Measurements from ENCODE around the gene CPLANE2. TPM values are rescaled to one million over a fixed set of nuclear protein-coding genes. Genes with fewer than 3 reads are reported as not detected.

The CPLANE2 gene
- total RNA-seq, 4 donors from 2014 or later: 6.0 to 17.2 (median 10.4) TPM

GRCh38 chr1:16207318-16208269 is 29.4 kb downstream of the CPLANE2 start:
- H3K4me3 ChIP-seq (ENCODE audit: low read depth, poor library complexity, severe bottlenecking): peak overlapping the region; percentile 4
- TF ChIP-seq POLR2A (IDR thresholded peaks at IDR 0.05): no peak
- TF ChIP-seq, protein P1, sequence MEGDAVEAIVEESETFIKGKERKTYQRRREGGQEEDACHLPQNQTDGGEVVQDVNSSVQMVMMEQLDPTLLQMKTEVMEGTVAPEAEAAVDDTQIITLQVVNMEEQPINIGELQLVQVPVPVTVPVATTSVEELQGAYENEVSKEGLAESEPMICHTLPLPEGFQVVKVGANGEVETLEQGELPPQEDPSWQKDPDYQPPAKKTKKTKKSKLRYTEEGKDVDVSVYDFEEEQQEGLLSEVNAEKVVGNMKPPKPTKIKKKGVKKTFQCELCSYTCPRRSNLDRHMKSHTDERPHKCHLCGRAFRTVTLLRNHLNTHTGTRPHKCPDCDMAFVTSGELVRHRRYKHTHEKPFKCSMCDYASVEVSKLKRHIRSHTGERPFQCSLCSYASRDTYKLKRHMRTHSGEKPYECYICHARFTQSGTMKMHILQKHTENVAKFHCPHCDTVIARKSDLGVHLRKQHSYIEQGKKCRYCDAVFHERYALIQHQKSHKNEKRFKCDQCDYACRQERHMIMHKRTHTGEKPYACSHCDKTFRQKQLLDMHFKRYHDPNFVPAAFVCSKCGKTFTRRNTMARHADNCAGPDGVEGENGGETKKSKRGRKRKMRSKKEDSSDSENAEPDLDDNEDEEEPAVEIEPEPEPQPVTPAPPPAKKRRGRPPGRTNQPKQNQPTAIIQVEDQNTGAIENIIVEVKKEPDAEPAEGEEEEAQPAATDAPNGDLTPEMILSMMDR (IDR thresholded peaks at IDR 0.05): no peak
- DNase-seq (ENCODE audit: low spot score in 2 of 2): no peak
- intact Hi-C loops (cut with DNase I; ENCODE audit: low total_unique reads): no loop called here
- 29 to 38% methylated on average over 21 to 32 of the region's 51 CpGs for WGBS, 2 donors

GRCh38 chr1:16206547-16207317 is 30.3 kb downstream of the CPLANE2 start:
- H3K4me3 ChIP-seq (ENCODE audit: low read depth, poor library complexity, severe bottlenecking): peak overlapping the region; percentile 4
- DNase-seq (ENCODE audit: low spot score in 2 of 2): peak; percentile 97 to 99
- WGBS, 2 donors: 0 to 1% methylated on average over 35 to 62 of the region's 87 CpGs
- TF ChIP-seq, protein P1 (IDR thresholded peaks at IDR 0.05): no peak
- no peak for TF ChIP-seq POLR2A (IDR thresholded peaks at IDR 0.05)
- intact Hi-C loops (cut with DNase I; ENCODE audit: low total_unique reads): no loop called here

- no peak overlapping the region for H3K4me3 ChIP-seq (ENCODE audit: low read depth, poor library complexity, severe bottlenecking)
- no peak for TF ChIP-seq POLR2A (IDR thresholded peaks at IDR 0.05)
- TF ChIP-seq, protein P1 (IDR thresholded peaks at IDR 0.05): no peak
- DNase-seq (ENCODE audit: low spot score in 2 of 2): no peak
- WGBS, 2 donors: 35 to 44% methylated on average over 25 to 36 of the region's 38 CpGs
- intact Hi-C loops (cut with DNase I; ENCODE audit: low total_unique reads): no loop called here
These were observed 31.0 kb downstream of the CPLANE2 start for GRCh38 chr1:16205891-16206546.

DNA sequence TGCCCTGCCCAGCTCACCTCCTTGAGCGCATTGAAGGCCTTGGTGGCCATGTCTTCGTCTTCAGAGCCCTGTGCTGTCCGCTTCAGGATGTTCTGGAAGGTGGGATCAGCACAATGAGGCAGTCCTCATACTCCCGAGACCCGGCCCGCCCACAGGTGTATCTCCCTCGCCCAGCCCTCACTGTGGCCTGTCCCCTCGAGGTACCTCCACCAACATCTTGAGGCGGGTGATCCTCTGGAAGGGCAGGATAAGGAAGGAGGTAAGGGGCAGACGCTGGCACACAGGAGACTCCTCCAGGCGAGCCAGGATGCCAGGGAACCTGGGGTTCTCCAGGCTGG is 31.7 kb downstream of the CPLANE2 start:
- intact Hi-C loops (cut with DNase I; ENCODE audit: low total_unique reads): no loop called here
- H3K4me3 ChIP-seq (ENCODE audit: low read depth, poor library complexity, severe bottlenecking): no peak overlapping the region
- no peak for DNase-seq (ENCODE audit: low spot score in 2 of 2)
- TF ChIP-seq, protein P1 (IDR thresholded peaks at IDR 0.05): no peak
- no peak for TF ChIP-seq POLR2A (IDR thresholded peaks at IDR 0.05)
- 87 to 92% methylated on average over 9 to 11 of the region's 11 CpGs for WGBS, 2 donors

DNA sequence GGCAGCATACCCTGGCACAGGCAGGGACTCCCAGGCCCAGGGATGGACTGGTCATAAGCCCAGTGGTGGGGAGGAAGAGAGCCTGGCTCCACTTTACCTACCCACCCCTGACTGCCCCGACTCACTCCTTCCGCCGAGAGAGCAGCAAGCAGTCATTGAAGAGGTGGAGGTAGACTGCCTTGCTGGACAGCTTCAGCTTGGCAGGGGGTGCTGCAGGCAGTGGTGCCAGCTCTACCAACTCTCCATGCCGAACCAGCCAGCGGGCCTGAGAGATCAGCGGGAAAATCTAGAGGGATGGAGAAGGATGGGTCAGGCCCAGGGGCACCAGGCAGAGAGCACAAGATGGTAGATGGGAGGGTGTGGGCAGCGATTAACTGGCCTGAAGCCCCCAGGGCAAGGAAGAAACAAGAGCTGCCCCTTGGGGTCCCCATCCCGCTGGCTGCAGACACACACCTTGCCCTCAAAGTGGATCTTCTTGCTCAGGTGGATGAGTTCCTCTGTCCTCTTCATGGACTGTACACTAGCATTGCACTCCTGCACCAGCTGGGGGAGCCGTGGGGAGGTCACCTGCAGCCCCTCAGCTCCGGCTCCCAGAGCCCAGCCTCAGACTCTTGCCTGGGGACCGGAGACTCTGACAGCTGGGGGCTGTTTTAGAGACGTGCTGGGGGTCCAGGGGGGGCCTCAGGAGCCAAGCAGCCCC is 32.2 kb downstream of the CPLANE2 start:
- no peak for DNase-seq (ENCODE audit: low spot score in 2 of 2)
- WGBS, 2 donors: 88 to 92% methylated on average over 11 of the region's 12 CpGs
- H3K4me3 ChIP-seq (ENCODE audit: low read depth, poor library complexity, severe bottlenecking): no peak overlapping the region
- intact Hi-C loops (cut with DNase I; ENCODE audit: low total_unique reads): no loop called here
- no peak for TF ChIP-seq POLR2A (IDR thresholded peaks at IDR 0.05)
- TF ChIP-seq, protein P1 (IDR thresholded peaks at IDR 0.05): no peak
